WTC11 (cell line): Measurements from ENCODE around the gene PSME2.

Source experiments
- CREB1 ChIP-seq: sonication (generic); formaldehyde crosslinking; IDR thresholded peaks from 2 replicates; pipeline ENCODE4 v1.8.0; 2023; ENCODE audit warnings: mild to moderate bottlenecking, missing genetic modification reagents
- GTF2I ChIP-seq: fragments of 250-450 bp; sonication (Bioruptor Pico); conservative IDR thresholded peaks from 2 replicates; pipeline ENCODE4 v1.4.0; 2021; ENCODE audit warnings: mild to moderate bottlenecking
- JUN ChIP-seq: sonication (generic); formaldehyde crosslinking; IDR thresholded peaks from 2 replicates; pipeline ENCODE4 v1.8.0; 2023; ENCODE audit warnings: mild to moderate bottlenecking, missing genetic modification reagents
- NFE2L1 ChIP-seq: sonication (generic); formaldehyde crosslinking; IDR thresholded peaks from 2 replicates; pipeline ENCODE4 v1.8.1; 2023; ENCODE audit warnings: missing genetic modification reagents
- NFYB ChIP-seq: sonication (generic); formaldehyde crosslinking; conservative IDR thresholded peaks from 2 replicates; pipeline ENCODE4 v1.8.0; 2022; ENCODE audit warnings: low read depth, missing genetic modification reagents
- OVOL2 ChIP-seq: fragments of 250-450 bp; sonication (Bioruptor Pico); IDR thresholded peaks from 2 replicates; pipeline ENCODE4 v1.9.0; 2021; ENCODE audit warnings: mild to moderate bottlenecking, borderline replicate concordance
- ZNF317 ChIP-seq: sonication (generic); formaldehyde crosslinking; IDR thresholded peaks from 2 replicates; pipeline ENCODE4 v1.8.1; 2023; ENCODE audit warnings: low read depth, mild to moderate bottlenecking, moderate library complexity, missing genetic modification reagents, borderline replicate concordance
- TF ChIP-seq, protein P1 (sequence below): fragments of 200-600 bp; IDR thresholded peaks from 2 replicates; pipeline ENCODE4 v1.8.0; 2022; ENCODE audit warnings: antibody characterized with exemption
- TF ChIP-seq, protein P2 (sequence below): sonication (generic); formaldehyde crosslinking; IDR thresholded peaks from 2 replicates; pipeline ENCODE4 v1.8.0; 2022; ENCODE audit warnings: mild to moderate bottlenecking, missing genetic modification reagents
- TF ChIP-seq, protein P3 (sequence below): sonication (generic); formaldehyde crosslinking; IDR thresholded peaks from 2 replicates; pipeline ENCODE4 v1.8.1; 2023; ENCODE audit warnings: mild to moderate bottlenecking, missing genetic modification reagents, borderline replicate concordance
- TF ChIP-seq, protein P4 (sequence below): sonication (generic); formaldehyde crosslinking; IDR thresholded peaks from 2 replicates; pipeline ENCODE4 v1.8.1; 2022; ENCODE audit warnings: low read depth, missing genetic modification reagents, borderline replicate concordance

DNA sequence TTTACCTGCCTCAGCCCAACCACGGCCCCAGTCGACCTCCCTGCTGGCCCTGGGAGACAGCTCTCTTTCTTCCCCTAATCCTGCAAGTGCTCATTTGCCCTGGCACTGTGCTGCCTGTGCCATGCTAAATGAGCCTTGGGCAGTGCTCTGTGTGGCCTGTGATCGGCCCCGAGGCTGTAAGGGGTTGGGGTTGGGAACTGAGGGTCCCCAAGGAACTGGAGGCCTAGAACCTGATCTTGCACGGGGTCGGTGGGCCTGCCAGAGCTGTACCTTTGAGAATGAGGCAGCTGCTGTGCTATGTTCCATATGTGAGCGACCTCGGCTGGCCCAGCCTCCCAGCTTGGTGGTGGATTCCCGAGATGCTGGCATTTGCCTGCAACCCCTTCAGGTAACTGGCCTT is 3.7 kb upstream of the PSME2 start:
- TF ChIP-seq, protein P1, sequence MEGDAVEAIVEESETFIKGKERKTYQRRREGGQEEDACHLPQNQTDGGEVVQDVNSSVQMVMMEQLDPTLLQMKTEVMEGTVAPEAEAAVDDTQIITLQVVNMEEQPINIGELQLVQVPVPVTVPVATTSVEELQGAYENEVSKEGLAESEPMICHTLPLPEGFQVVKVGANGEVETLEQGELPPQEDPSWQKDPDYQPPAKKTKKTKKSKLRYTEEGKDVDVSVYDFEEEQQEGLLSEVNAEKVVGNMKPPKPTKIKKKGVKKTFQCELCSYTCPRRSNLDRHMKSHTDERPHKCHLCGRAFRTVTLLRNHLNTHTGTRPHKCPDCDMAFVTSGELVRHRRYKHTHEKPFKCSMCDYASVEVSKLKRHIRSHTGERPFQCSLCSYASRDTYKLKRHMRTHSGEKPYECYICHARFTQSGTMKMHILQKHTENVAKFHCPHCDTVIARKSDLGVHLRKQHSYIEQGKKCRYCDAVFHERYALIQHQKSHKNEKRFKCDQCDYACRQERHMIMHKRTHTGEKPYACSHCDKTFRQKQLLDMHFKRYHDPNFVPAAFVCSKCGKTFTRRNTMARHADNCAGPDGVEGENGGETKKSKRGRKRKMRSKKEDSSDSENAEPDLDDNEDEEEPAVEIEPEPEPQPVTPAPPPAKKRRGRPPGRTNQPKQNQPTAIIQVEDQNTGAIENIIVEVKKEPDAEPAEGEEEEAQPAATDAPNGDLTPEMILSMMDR = no peak
- TF ChIP-seq OVOL2 (CRISPR knock-in tag) (no peak), ZNF317 (CRISPR knock-in tag) (no peak), GTF2I (CRISPR knock-in tag) (no peak), CREB1 (CRISPR knock-in tag) (no peak), NFYB (no peak), NFE2L1 (CRISPR knock-in tag) (no peak), JUN (no peak)
- TF ChIP-seq, protein P2, sequence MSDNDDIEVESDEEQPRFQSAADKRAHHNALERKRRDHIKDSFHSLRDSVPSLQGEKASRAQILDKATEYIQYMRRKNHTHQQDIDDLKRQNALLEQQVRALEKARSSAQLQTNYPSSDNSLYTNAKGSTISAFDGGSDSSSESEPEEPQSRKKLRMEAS (CRISPR knock-in tag) = no peak
- TF ChIP-seq, protein P3, sequence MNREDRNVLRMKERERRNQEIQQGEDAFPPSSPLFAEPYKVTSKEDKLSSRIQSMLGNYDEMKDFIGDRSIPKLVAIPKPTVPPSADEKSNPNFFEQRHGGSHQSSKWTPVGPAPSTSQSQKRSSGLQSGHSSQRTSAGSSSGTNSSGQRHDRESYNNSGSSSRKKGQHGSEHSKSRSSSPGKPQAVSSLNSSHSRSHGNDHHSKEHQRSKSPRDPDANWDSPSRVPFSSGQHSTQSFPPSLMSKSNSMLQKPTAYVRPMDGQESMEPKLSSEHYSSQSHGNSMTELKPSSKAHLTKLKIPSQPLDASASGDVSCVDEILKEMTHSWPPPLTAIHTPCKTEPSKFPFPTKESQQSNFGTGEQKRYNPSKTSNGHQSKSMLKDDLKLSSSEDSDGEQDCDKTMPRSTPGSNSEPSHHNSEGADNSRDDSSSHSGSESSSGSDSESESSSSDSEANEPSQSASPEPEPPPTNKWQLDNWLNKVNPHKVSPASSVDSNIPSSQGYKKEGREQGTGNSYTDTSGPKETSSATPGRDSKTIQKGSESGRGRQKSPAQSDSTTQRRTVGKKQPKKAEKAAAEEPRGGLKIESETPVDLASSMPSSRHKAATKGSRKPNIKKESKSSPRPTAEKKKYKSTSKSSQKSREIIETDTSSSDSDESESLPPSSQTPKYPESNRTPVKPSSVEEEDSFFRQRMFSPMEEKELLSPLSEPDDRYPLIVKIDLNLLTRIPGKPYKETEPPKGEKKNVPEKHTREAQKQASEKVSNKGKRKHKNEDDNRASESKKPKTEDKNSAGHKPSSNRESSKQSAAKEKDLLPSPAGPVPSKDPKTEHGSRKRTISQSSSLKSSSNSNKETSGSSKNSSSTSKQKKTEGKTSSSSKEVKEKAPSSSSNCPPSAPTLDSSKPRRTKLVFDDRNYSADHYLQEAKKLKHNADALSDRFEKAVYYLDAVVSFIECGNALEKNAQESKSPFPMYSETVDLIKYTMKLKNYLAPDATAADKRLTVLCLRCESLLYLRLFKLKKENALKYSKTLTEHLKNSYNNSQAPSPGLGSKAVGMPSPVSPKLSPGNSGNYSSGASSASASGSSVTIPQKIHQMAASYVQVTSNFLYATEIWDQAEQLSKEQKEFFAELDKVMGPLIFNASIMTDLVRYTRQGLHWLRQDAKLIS = no peak
- TF ChIP-seq, protein P4, sequence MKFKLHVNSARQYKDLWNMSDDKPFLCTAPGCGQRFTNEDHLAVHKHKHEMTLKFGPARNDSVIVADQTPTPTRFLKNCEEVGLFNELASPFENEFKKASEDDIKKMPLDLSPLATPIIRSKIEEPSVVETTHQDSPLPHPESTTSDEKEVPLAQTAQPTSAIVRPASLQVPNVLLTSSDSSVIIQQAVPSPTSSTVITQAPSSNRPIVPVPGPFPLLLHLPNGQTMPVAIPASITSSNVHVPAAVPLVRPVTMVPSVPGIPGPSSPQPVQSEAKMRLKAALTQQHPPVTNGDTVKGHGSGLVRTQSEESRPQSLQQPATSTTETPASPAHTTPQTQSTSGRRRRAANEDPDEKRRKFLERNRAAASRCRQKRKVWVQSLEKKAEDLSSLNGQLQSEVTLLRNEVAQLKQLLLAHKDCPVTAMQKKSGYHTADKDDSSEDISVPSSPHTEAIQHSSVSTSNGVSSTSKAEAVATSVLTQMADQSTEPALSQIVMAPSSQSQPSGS (CRISPR knock-in tag) = no peak
